Activated B cell treated with CpG ODN at 0.5 μM for 24 hours (primary cell): ENCODE data around the gene NAIF1. TPM values are rescaled to one million over a fixed set of nuclear protein-coding genes. Genes with fewer than 3 reads are reported as not detected.

Source experiments
- ATAC-seq: fragments of 200-7000 bp; cut with Tn5 transposase; one replicate; pipeline ENCODE4 v1.10.0; 2021; ENCODE audit warnings: low read depth, mild to moderate bottlenecking, moderate library complexity
- CTCF ChIA-PET: fragments of 350-600 bp; sonication (Branson Sonifier 250); formaldehyde crosslinking; loops from one replicate; lab custom pipeline; 2021; ENCODE audit warnings: antibody characterized with exemption; lab: Charles Lee
- POLR2A ChIA-PET: fragments of 350-600 bp; sonication (Branson Sonifier 250); formaldehyde crosslinking; loops from one replicate; lab custom pipeline; 2021; ENCODE audit warnings: antibody characterized with exemption; lab: Charles Lee
- DNase-seq: peaks from one replicate; pipeline ENCODE4 v3.0.0; 2022
- H3K27ac Mint-ChIP-seq: one replicate; pipeline ENCODE4 v1.8.0; 2020; ENCODE audit warnings: mixed read lengths
- H3K27me3 Mint-ChIP-seq: one replicate; pipeline ENCODE4 v1.8.0; 2021; ENCODE audit warnings: mixed read lengths
- H3K36me3 Mint-ChIP-seq: one replicate; pipeline ENCODE4 v1.8.0; 2021; ENCODE audit warnings: low read depth, mixed read lengths
- H3K4me1 Mint-ChIP-seq: one replicate; pipeline ENCODE4 v1.8.0; 2021; ENCODE audit warnings: mixed read lengths
- H3K4me3 Mint-ChIP-seq: one replicate; pipeline ENCODE4 v1.8.0; 2020; ENCODE audit warnings: mild to moderate bottlenecking, mixed read lengths
- H3K9me3 Mint-ChIP-seq: one replicate; pipeline ENCODE4 v1.8.0; 2020; ENCODE audit warnings: mixed read lengths
- intact Hi-C: fragments of 100-400 bp; cut with micrococcal nuclease; formaldehyde crosslinking; loops from one replicate; pipeline ENCODE4 v1.15.1; 2024
- total RNA-seq: library from RNA; stranded (reverse); gene quantifications from 2 replicates; pipeline ENCODE4 v1.2.3, GENCODE V29; 2022
- TF ChIP-seq, protein P1 (sequence below): fragments of 200-600 bp; IDR thresholded peaks from one replicate; pipeline ENCODE4 v1.8.0; 2022; ENCODE audit warnings: antibody characterized with exemption, mild to moderate bottlenecking

NAIF1 gene
- total RNA-seq, 1 donor from 2014 or later: 10.4 TPM

DNA sequence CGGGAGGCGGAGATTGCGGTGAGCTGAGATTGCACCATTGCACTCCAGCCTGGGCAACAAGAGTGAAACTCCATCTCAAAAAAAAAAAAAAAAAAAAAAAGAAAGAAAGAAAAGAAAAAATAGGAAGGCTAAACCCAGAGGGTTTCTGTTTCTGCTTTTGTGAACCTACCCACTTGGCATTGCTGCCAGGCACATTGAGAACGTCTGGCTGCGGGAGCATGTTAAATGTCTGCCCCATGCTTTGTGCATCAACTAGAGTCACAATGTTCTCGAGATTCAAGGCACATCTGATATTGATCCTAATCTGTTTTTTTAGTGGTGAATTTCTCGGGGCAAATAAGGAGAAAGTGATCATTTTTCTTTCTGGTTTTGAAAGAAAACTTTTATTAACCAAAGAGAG lies 3.8 kb upstream of the NAIF1 start:
- Mint-ChIP-seq H3K36me3 (no peaks in the 10 kb centered on the region), H3K27me3 (no peaks in the 10 kb centered on the region), H3K27ac (peak overlapping the region; percentile 59), H3K4me3 (peak overlapping the region; percentile 52), H3K4me1 (peaks cover 65% of the 10 kb centered on the region), H3K9me3 (no peaks in the 10 kb centered on the region)
- intact Hi-C loops: no loop called here
- TF ChIP-seq, protein P1, sequence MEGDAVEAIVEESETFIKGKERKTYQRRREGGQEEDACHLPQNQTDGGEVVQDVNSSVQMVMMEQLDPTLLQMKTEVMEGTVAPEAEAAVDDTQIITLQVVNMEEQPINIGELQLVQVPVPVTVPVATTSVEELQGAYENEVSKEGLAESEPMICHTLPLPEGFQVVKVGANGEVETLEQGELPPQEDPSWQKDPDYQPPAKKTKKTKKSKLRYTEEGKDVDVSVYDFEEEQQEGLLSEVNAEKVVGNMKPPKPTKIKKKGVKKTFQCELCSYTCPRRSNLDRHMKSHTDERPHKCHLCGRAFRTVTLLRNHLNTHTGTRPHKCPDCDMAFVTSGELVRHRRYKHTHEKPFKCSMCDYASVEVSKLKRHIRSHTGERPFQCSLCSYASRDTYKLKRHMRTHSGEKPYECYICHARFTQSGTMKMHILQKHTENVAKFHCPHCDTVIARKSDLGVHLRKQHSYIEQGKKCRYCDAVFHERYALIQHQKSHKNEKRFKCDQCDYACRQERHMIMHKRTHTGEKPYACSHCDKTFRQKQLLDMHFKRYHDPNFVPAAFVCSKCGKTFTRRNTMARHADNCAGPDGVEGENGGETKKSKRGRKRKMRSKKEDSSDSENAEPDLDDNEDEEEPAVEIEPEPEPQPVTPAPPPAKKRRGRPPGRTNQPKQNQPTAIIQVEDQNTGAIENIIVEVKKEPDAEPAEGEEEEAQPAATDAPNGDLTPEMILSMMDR: no peak
- ATAC-seq (no peak), DNase-seq (no peak)
- CTCF ChIA-PET: no interaction called here
- POLR2A ChIA-PET: no interaction called here

DNA sequence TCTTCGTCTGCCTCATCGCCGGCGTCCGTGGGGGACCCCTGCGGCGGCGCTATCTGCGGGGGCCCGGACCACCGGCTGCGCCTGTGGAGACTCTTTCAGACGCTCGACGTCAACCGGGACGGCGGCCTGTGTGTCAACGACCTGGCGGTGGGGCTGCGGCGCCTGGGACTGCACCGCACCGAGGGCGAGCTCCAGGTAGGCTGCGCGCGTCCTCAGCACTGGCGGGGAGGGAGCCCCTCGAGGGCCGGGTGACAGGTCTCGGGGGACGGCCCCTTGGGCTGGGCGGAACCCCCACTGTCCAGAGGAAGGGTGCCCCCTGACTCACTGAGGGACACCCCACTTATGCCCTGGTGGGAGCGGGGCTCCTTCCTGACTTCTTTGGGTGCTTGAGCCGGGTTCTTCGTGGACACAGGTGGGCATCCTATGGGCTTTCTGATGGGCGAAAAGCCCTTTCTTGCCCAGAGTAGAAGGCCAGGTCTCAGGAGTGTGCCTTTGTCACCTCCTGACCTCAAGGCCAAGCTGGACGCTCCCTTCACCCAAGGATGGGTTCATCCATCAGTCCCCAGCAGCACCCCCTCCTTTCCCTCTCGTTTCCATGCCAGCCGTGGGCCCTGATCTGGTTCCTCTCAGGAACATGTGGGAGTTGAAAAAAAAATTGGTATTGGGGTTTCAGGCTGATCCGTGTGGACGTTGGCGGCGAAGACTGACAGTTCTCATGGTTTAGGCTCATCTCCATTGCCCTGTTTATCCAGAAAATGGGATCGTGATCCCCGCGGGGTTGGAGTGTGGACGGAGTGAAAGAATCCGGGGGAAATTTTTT lies 1.5 kb upstream of the NAIF1 start:
- TF ChIP-seq, protein P1: no peak
- Mint-ChIP-seq H3K9me3 (no peaks in the 10 kb centered on the region), H3K4me1 (peaks cover 68% of the 10 kb centered on the region), H3K27ac (peak overlapping the region; percentile 60), H3K27me3 (no peaks in the 10 kb centered on the region), H3K4me3 (no peak overlapping the region), H3K36me3 (peaks cover 3% of the 10 kb centered on the region)
- DNase-seq (no peak), ATAC-seq (no peak)
- intact Hi-C loops: loop anchor here (2.0 to 5.0 kb wide), 4 partner anchors 208 to 821 kb away; partner anchors contain the start of genes GLE1, GOLGA2 and SWI5
- POLR2A ChIA-PET: interaction anchor here (1.2 to 2.2 kb wide), 7 partner anchors 11 to 290 kb away, joined by 3 to 11 read pairs (median 4); partner anchors contain the start of genes DPM2, PTGES2 and SH2D3C
- CTCF ChIA-PET: interaction anchor here (2.3 kb wide), 1 partner anchor 26 kb away, joined by 5 read pairs; no protein-coding TSS in a partner anchor

DNA sequence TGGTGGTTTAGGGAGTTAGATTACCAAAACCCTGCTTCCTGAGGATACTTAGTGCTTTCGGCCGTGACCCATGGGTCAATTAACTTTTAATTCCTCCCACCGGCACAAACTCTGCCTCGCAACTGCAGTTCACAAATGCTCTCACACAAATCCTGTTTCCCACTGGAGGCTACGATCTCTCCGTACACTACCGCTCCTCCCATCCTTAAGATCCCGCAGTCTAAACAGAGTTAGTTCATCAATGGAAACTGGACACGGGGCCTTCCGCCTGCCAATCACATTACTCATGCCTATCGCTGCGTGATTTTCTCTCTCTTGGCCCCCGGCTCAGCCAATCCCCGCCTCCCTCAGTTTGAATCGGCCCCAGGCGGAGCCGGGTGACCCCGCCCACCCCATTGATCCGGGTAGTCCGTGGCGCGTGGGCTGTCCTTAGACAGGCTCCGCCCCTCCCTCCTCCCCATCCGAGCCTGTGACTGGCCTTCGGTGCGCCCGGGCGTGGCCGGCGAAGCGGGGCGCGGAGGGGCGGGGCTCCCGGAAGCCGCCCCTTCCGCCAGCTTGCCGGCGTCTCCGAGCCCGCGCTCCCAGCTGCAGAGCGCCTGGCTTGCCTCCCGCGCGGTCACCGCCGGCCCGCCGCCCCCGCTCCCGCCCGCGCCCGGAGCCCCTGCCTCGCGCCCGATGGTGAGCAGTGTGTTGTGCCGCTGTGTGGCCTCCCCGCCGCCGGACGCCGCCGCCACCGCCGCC lies 695 bp upstream of the NAIF1 start, which contains the start of gene SLC25A25:
SLC25A25 (plus strand) TSS at position 588 of the 741 bp plus-strand sequence; CDS start at position 676, 88 bp downstream.
- intact Hi-C loops: loop anchor here (1.0 to 5.0 kb wide), 9 partner anchors 26 to 821 kb away; partner anchors contain the start of genes GLE1, GOLGA2 and SWI5
- POLR2A ChIA-PET: interaction anchor here (0.7 to 2.2 kb wide), 21 partner anchors 11 to 289 kb away, joined by 3 to 15 read pairs (median 4); partner anchors contain the start of genes CDK9, CIZ1, DPM2 and EEIG1
- Mint-ChIP-seq H3K27me3 (no peaks in the 10 kb centered on the region), H3K4me3 (no peak within 1 kb of the TSS), H3K36me3 (peaks cover 10% of the 10 kb centered on the region), H3K9me3 (no peaks in the 10 kb centered on the region), H3K27ac (peak within 1 kb of the TSS; percentile 60), H3K4me1 (peaks cover 68% of the 10 kb centered on the region)
- peak; percentile 84 for ATAC-seq
- CTCF ChIA-PET: interaction anchor here (1.2 to 2.3 kb wide), 3 partner anchors 27 to 124 kb away, joined by 4 to 7 read pairs (median 5); no protein-coding TSS in a partner anchor
- peak; percentile 100 for DNase-seq
- TF ChIP-seq, protein P1: no peak

DNA sequence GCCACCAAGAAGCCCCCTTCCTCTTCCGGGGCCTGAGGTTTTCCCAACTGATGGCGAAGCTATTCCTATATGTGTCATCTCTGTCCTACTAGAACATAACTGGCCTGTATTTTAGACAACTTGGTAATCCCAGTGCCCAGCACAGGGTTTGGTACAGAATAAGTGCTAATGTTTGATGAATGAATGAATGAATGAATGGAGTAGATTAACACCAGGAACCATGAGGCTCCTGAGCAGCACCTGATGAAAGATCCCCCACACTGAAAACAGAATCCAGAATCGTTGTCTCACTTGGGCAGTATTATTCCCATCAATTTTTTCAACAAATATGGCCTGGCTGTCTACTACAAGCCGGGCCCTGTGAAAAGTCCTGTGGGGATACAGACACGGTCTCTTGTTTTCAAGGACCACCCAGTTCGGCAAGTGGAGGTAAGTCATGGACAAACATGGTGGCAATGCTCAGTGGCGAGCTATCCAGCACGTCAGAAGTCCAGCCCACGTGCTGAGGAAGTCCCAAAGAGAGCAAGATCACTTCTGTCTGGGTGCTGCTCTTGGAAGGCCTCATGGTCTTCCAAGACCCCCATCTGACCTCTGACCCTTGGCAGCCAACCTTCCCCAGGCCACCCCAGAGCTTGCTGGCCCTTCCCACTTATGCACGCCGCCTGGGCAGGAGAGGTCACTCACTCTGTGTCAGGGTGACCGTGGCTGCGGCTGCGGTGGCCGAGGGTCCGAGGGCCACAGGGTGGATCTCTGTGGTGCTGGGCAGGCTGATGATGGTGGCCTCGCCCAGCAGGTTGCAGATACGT lies 1.0 kb downstream of the NAIF1 start:
- DNase-seq: no peak
- Mint-ChIP-seq H3K27me3 (no peaks in the 10 kb centered on the region), H3K4me3 (no peak overlapping the region), H3K36me3 (peaks cover 16% of the 10 kb centered on the region), H3K9me3 (no peaks in the 10 kb centered on the region), H3K27ac (peak overlapping the region; percentile 75), H3K4me1 (peaks cover 70% of the 10 kb centered on the region)
- TF ChIP-seq, protein P1: no peak
- no peak for ATAC-seq
- intact Hi-C loops: loop anchor here (2.0 to 5.0 kb wide), 4 partner anchors 39 to 819 kb away; partner anchors contain the start of gene GLE1
- ChIA-PET CTCF (interaction anchor here (1.6 kb wide), 1 partner anchor 122 kb away, joined by 7 read pairs; no protein-coding TSS in a partner anchor), POLR2A (interaction anchor here (1.0 to 2.0 kb wide), 5 partner anchors 8 to 96 kb away, joined by 3 to 13 read pairs (median 6); partner anchors contain the start of gene EEIG1)
